ENCODE data around the gene ERCC8. TPM values are rescaled to one million over a fixed set of nuclear protein-coding genes. Genes with fewer than 3 reads are reported as not detected.

Gene ERCC8
- total and polyA plus RNA-seq, 10 of the 15 experiments (the other 5 are each of a cell fraction or from before 2014, with no cell fraction given), result 10.4 to 31.2 (median 16.4) TPM

GRCh38 chr5:60887746-60888145, 57.1 kb downstream of the ERCC8 start:
- TF ChIP-seq BRCA1 (IDR thresholded peaks at IDR 0.05; ENCODE audit: low read depth, low read length), result no peak
- no peak for TF ChIP-seq ATF7 (IDR thresholded peaks at IDR 0.05; ENCODE audit: low read depth)
- TF ChIP-seq TAF1 (IDR thresholded peaks at IDR 0.05; ENCODE audit: borderline replicate concordance, low read depth, low read length), result no peak
- TF ChIP-seq NRF1 (conservative IDR thresholded peaks at IDR 0.05; ENCODE audit: low read depth, low read length), result no peak
- TF ChIP-seq NBN (IDR thresholded peaks at IDR 0.05), result no peak
- TF ChIP-seq, protein P1, sequence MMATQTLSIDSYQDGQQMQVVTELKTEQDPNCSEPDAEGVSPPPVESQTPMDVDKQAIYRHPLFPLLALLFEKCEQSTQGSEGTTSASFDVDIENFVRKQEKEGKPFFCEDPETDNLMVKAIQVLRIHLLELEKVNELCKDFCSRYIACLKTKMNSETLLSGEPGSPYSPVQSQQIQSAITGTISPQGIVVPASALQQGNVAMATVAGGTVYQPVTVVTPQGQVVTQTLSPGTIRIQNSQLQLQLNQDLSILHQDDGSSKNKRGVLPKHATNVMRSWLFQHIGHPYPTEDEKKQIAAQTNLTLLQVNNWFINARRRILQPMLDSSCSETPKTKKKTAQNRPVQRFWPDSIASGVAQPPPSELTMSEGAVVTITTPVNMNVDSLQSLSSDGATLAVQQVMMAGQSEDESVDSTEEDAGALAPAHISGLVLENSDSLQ (IDR thresholded peaks at IDR 0.05), result no peak
- TF ChIP-seq TCF12 (IDR thresholded peaks at IDR 0.05; ENCODE audit: low read depth, low read length), result no peak
- TF ChIP-seq, protein P2, sequence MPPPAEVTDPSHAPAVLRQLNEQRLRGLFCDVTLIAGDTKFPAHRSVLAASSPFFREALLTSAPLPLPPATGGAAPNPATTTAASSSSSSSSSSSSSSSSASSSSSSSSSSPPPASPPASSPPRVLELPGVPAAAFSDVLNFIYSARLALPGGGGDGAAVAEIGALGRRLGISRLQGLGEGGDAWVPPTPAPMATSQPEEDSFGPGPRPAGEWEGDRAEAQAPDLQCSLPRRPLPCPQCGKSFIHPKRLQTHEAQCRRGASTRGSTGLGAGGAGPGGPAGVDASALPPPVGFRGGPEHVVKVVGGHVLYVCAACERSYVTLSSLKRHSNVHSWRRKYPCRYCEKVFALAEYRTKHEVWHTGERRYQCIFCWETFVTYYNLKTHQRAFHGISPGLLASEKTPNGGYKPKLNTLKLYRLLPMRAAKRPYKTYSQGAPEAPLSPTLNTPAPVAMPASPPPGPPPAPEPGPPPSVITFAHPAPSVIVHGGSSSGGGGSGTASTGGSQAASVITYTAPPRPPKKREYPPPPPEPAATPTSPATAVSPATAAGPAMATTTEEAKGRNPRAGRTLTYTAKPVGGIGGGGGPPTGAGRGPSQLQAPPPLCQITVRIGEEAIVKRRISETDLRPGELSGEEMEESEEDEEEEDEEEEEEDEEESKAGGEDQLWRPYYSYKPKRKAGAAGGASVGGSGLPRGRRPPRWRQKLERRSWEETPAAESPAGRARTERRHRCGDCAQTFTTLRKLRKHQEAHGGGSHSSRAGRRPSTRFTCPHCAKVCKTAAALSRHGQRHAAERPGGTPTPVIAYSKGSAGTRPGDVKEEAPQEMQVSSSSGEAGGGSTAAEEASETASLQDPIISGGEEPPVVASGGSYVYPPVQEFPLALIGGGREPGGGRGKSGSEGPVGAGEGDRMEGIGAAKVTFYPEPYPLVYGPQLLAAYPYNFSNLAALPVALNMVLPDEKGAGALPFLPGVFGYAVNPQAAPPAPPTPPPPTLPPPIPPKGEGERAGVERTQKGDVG (CRISPR knock-in tag; IDR thresholded peaks at IDR 0.05), result no peak
- TF ChIP-seq SIN3A (IDR thresholded peaks at IDR 0.05; ENCODE audit: low read depth, low read length), result no peak
- TF ChIP-seq EP300 (IDR thresholded peaks at IDR 0.05; ENCODE audit: borderline replicate concordance in 1 of 2, control insufficient read depth in 1 of 2, low read depth in 2 of 2, low read length in 2 of 2), result no peak
- no peak for TF ChIP-seq ZNF592 (IDR thresholded peaks at IDR 0.05)
- no peak for TF ChIP-seq GABPA (IDR thresholded peaks at IDR 0.05; ENCODE audit: low read depth)
- TF ChIP-seq ZNF384 (IDR thresholded peaks at IDR 0.05; ENCODE audit: borderline replicate concordance, low read depth, low read length), result no peak
- TF ChIP-seq SMARCA5 (IDR thresholded peaks at IDR 0.05), result no peak
- ChIA-PET POLR2A (no interaction called here), RAD21 (ENCODE audit: unreplicated experiment) (interaction anchor here (1.4 kb wide), 1 partner anchor 209 kb away, joined by 3 read pairs; no protein-coding TSS in a partner anchor), SMC1A (ENCODE audit: uncharacterized antibody, unreplicated experiment) (no interaction called here), CTCF (interaction anchor here (0.9 to 1.2 kb wide), 2 partner anchors 15 to 210 kb away, joined by 3 read pairs; no protein-coding TSS in a partner anchor)
- H3K4me1 ChIP-seq (ENCODE audit: control insufficient read depth, insufficient read depth, low read length), result no peaks in the 10 kb centered on the region
- no peak overlapping the region for H3K27ac ChIP-seq (ENCODE audit: control insufficient read depth, insufficient read depth)
- intact Hi-C loops (cut with micrococcal nuclease; ENCODE audit: unreplicated experiment) (no loop called here), in situ Hi-C loops (cut with MboI) (no loop called here)
- ATAC-seq, result no peak
- no peak overlapping the region for H3K4me3 ChIP-seq
- no peaks in the 10 kb centered on the region for H3K36me3 ChIP-seq (ENCODE audit: control insufficient read depth in 2 of 2, insufficient read depth in 2 of 2, low read length in 1 of 2)
- no TSS peak for BruUV-seq (replicated peaks)
- H4K20me1 ChIP-seq (ENCODE audit: control insufficient read depth, insufficient read depth), result no peaks in the 10 kb centered on the region
- no peak overlapping the region for H2AFZ ChIP-seq (ENCODE audit: control insufficient read depth, low read depth, low read length)
- WGBS (ENCODE audit: insufficient coverage, insufficient replicate concordance, low lambda C conversion rate, missing lambda C conversion rate), result 93% methylated on average over 2 of the region's 2 CpGs
- no peaks in the 10 kb centered on the region for H3K27me3 ChIP-seq (replicated peaks in 1 of 2; ENCODE audit: control insufficient read depth in 2 of 2, insufficient read depth in 2 of 2, low read length in 1 of 2)
- no peaks in the 10 kb centered on the region for H3K79me2 ChIP-seq (ENCODE audit: control insufficient read depth, insufficient read depth, low read length)
- no peak overlapping the region for H3K9ac ChIP-seq (ENCODE audit: control insufficient read depth, insufficient read depth, low read length)
- no peak overlapping the region for H3K4me2 ChIP-seq (ENCODE audit: control insufficient read depth, insufficient read depth)
- no peak for DNase-seq (ENCODE audit: low read depth, low spot score)
- no peaks in the 10 kb centered on the region for H3K9me3 ChIP-seq (replicated peaks; ENCODE audit: control insufficient read depth, insufficient read depth, low read length)
- FAIRE-seq, result no peak
